ENCODE results near the gene KCNJ1. TPM values are rescaled to one million over a fixed set of nuclear protein-coding genes. Genes with fewer than 3 reads are reported as not detected.

The KCNJ1 gene
- total RNA-seq, 6 experiments from 2014 or later, result not detected

GRCh38 chr11:128913806-128914205 is 46.7 kb upstream of the KCNJ1 start:
- no peak for TF ChIP-seq CTCF (IDR thresholded peaks at IDR 0.05)
- H3K36me3 Mint-ChIP-seq (ENCODE audit: low read depth), result peaks cover 6% of the 10 kb centered on the region
- no peak for DNase-seq
- H3K4me3 Mint-ChIP-seq, result no peak overlapping the region
- H3K27ac Mint-ChIP-seq, result no peak overlapping the region
- H3K27me3 Mint-ChIP-seq (ENCODE audit: insufficient read depth), result peaks cover 42% of the 10 kb centered on the region
- H3K9me3 Mint-ChIP-seq, result peaks cover 7% of the 10 kb centered on the region
- peaks cover 9% of the 10 kb centered on the region for H3K4me1 Mint-ChIP-seq (ENCODE audit: low read depth)

- Mint-ChIP-seq H3K9me3 (peaks cover 7% of the 10 kb centered on the region), H3K4me3 (no peak overlapping the region)
Observed at GRCh38 chr11:128911701-128912100, 44.6 kb upstream of the KCNJ1 start.

GRCh38 chr11:128911239-128911638 is 44.1 kb upstream of the KCNJ1 start:
- Mint-ChIP-seq H3K9me3 (peaks cover 7% of the 10 kb centered on the region), H3K36me3 (ENCODE audit: low read depth) (peaks cover 6% of the 10 kb centered on the region), H3K27ac (no peak overlapping the region), H3K4me3 (no peak overlapping the region), H3K27me3 (ENCODE audit: insufficient read depth) (peaks cover 33% of the 10 kb centered on the region), H3K4me1 (ENCODE audit: low read depth) (peaks cover 31% of the 10 kb centered on the region)
- TF ChIP-seq CTCF (IDR thresholded peaks at IDR 0.05), result no peak
- DNase-seq, result no peak

More at GRCh38 chr11:128911701-128912100, 44.6 kb upstream of the KCNJ1 start:
- H3K4me1 Mint-ChIP-seq (ENCODE audit: low read depth), result peaks cover 28% of the 10 kb centered on the region
- TF ChIP-seq CTCF (IDR thresholded peaks at IDR 0.05), result no peak
- H3K27ac Mint-ChIP-seq, result no peak overlapping the region
- peaks cover 6% of the 10 kb centered on the region for H3K36me3 Mint-ChIP-seq (ENCODE audit: low read depth)
- no peak for DNase-seq
- peaks cover 33% of the 10 kb centered on the region for H3K27me3 Mint-ChIP-seq (ENCODE audit: insufficient read depth)

- Mint-ChIP-seq H3K4me3 (no peak overlapping the region), H3K9me3 (peaks cover under 1% of the 10 kb centered on the region), H3K27me3 (ENCODE audit: insufficient read depth) (peaks cover 26% of the 10 kb centered on the region), H3K27ac (no peak overlapping the region), H3K36me3 (ENCODE audit: low read depth) (peaks cover under 1% of the 10 kb centered on the region; the same call in 1 of the 2 replicates), H3K4me1 (ENCODE audit: low read depth) (peaks cover 36% of the 10 kb centered on the region)
- no peak for TF ChIP-seq CTCF (IDR thresholded peaks at IDR 0.05)
- no peak for DNase-seq
Observed at GRCh38 chr11:128910576-128910975, 43.5 kb upstream of the KCNJ1 start.

- no peaks in the 10 kb centered on the region for H3K36me3 Mint-ChIP-seq (ENCODE audit: low read depth)
- H3K27ac Mint-ChIP-seq, result no peak overlapping the region
- H3K4me3 Mint-ChIP-seq, result no peak overlapping the region
- DNase-seq, result no peak
- no peak for TF ChIP-seq CTCF (IDR thresholded peaks at IDR 0.05)
- peaks cover 39% of the 10 kb centered on the region for H3K4me1 Mint-ChIP-seq (ENCODE audit: low read depth)
- no peaks in the 10 kb centered on the region for H3K9me3 Mint-ChIP-seq
- peaks cover 20% of the 10 kb centered on the region for H3K27me3 Mint-ChIP-seq (ENCODE audit: insufficient read depth)
Observed at GRCh38 chr11:128909438-128910125, 42.5 kb upstream of the KCNJ1 start.

Data from HFFc6 (cell line).